GM19468 (cell line): ENCODE data around the gene CRYGA.
"Not testable (repeated sequence)": the region's sequence is repeated elsewhere in the genome, so short reads cannot be mapped to it uniquely, and the experiment has no call there.

ENCODE experiments used
- ATAC-seq: cut with Tn5 transposase; IDR thresholded peaks from one replicate; pipeline ENCODE4 v1.9.1; 2021; ENCODE audit warnings: mild to moderate bottlenecking, moderate library complexity, moderate number of reproducible peaks; ENCODE audit not compliant: unreplicated experiment; ENCODE audit errors: extremely low read depth

The CRYGA gene

GRCh38 chr2:208129744-208130711 lies 33.4 kb downstream of the CRYGA start, which contains the start of gene CRYGC:
CRYGC (minus strand) TSS chr2:208129828; CDS start chr2:208129792, 36 bp downstream.
- no peak for ATAC-seq

GRCh38 chr2:208128136-208128535 lies 35.3 kb downstream of the CRYGA start:
- ATAC-seq = no peak

GRCh38 chr2:208127090-208127489 lies 36.3 kb downstream of the CRYGA start:
- ATAC-seq = no peak

GRCh38 chr2:208125251-208125650 lies 38.1 kb downstream of the CRYGA start:
- no peak for ATAC-seq

- ATAC-seq = not testable (repeated sequence)
These were observed 39.2 kb downstream of the CRYGA start, which contains the start of gene CRYGD for GRCh38 chr2:208124013-208124715. CRYGD (minus strand) TSS chr2:208124524; CDS start chr2:208124473, 51 bp downstream.

- no peak for ATAC-seq
These were observed 41.1 kb downstream of the CRYGA start for GRCh38 chr2:208122248-208122647.

GRCh38 chr2:208118918-208119317 lies 44.5 kb downstream of the CRYGA start:
- ATAC-seq = no peak

- not testable (repeated sequence) for ATAC-seq
These were observed 46.0 kb downstream of the CRYGA start for GRCh38 chr2:208117390-208117789.

- ATAC-seq = no peak
These were observed 50.4 kb downstream of the CRYGA start for GRCh38 chr2:208112969-208113368.

- not testable (repeated sequence) for ATAC-seq
These were observed 51.1 kb downstream of the CRYGA start for GRCh38 chr2:208112273-208112745.
